HEK293 (cell line): ENCODE results near the gene DLX2.

Experiments used
- GFI1B ChIP-seq: fragments of 450-650 bp; formaldehyde crosslinking; IDR thresholded peaks from 2 replicates; pipeline ENCODE4 v1.5.1; 2016; ENCODE audit warnings: missing biosample characterization, missing genetic modification characterization
- INSM2 ChIP-seq: fragments of 450-650 bp; formaldehyde crosslinking; IDR thresholded peaks from 2 replicates; pipeline ENCODE4 v1.5.1; 2016; ENCODE audit warnings: missing biosample characterization, missing genetic modification characterization
- KLF10 ChIP-seq: fragments of 450-650 bp; IDR thresholded peaks from 2 replicates; pipeline ENCODE4 v1.5.1; 2018; ENCODE audit warnings: missing biosample characterization, mild to moderate bottlenecking, missing genetic modification characterization
- KLF17 ChIP-seq: fragments of 450-650 bp; formaldehyde crosslinking; IDR thresholded peaks from 2 replicates; pipeline ENCODE4 v1.5.1; 2016; ENCODE audit warnings: missing biosample characterization, missing genetic modification characterization
- KLF9 ChIP-seq: fragments of 450-650 bp; formaldehyde crosslinking; IDR thresholded peaks from 2 replicates; pipeline ENCODE4 v1.5.1; 2016; ENCODE audit warnings: missing biosample characterization, missing genetic modification characterization, low read depth
- PRDM6 ChIP-seq: fragments of 450-650 bp; formaldehyde crosslinking; IDR thresholded peaks from 2 replicates; pipeline ENCODE4 v1.5.1; 2017; ENCODE audit warnings: missing biosample characterization, missing genetic modification characterization
- YY1 ChIP-seq: fragments of 450-650 bp; formaldehyde crosslinking; IDR thresholded peaks from 2 replicates; pipeline ENCODE4 v1.5.1; 2018; ENCODE audit warnings: missing biosample characterization, missing genetic modification characterization
- ZFHX2 ChIP-seq: fragments of 450-650 bp; formaldehyde crosslinking; conservative IDR thresholded peaks from 2 replicates; pipeline ENCODE4 v1.5.1; 2016; ENCODE audit warnings: missing biosample characterization, missing genetic modification characterization
- ZNF18 ChIP-seq: fragments of 450-650 bp; formaldehyde crosslinking; IDR thresholded peaks from 2 replicates; pipeline ENCODE4 v1.5.1; 2016; ENCODE audit warnings: missing biosample characterization, missing genetic modification characterization
- ZNF184 ChIP-seq: fragments of 450-650 bp; IDR thresholded peaks from 2 replicates; pipeline ENCODE4 v1.5.1; 2018; ENCODE audit warnings: missing biosample characterization, mild to moderate bottlenecking, missing genetic modification characterization
- ZNF24 ChIP-seq: fragments of 450-650 bp; formaldehyde crosslinking; IDR thresholded peaks from 2 replicates; pipeline ENCODE4 v1.5.1; 2016; ENCODE audit warnings: missing biosample characterization, missing genetic modification characterization
- ZNF37A ChIP-seq: fragments of 450-650 bp; IDR thresholded peaks from 2 replicates; pipeline ENCODE4 v1.5.1; 2018; ENCODE audit warnings: missing biosample characterization, missing genetic modification characterization
- ZNF514 ChIP-seq: fragments of 450-650 bp; formaldehyde crosslinking; IDR thresholded peaks from 2 replicates; pipeline ENCODE4 v1.5.1; 2016; ENCODE audit warnings: missing biosample characterization, missing genetic modification characterization
- ZNF571 ChIP-seq: fragments of 450-650 bp; formaldehyde crosslinking; IDR thresholded peaks from 2 replicates; pipeline ENCODE4 v1.5.0; 2017; ENCODE audit warnings: missing biosample characterization, missing genetic modification characterization
- ZNF621 ChIP-seq: fragments of 450-650 bp; formaldehyde crosslinking; IDR thresholded peaks from 2 replicates; pipeline ENCODE4 v1.5.1; 2017; ENCODE audit warnings: missing biosample characterization, missing genetic modification characterization
- ZNF692 ChIP-seq: fragments of 450-650 bp; formaldehyde crosslinking; IDR thresholded peaks from 2 replicates; pipeline ENCODE4 v1.5.1; 2016; ENCODE audit warnings: missing biosample characterization, missing genetic modification characterization
- ZNF837 ChIP-seq: fragments of 450-650 bp; formaldehyde crosslinking; IDR thresholded peaks from 2 replicates; pipeline ENCODE4 v1.5.1; 2016; ENCODE audit warnings: missing biosample characterization, missing genetic modification characterization
- ZSCAN30 ChIP-seq: fragments of 450-650 bp; IDR thresholded peaks from 2 replicates; pipeline ENCODE4 v1.5.1; 2018; ENCODE audit warnings: missing biosample characterization, mild to moderate bottlenecking, missing genetic modification characterization, moderate library complexity
- ZXDB ChIP-seq: fragments of 450-650 bp; formaldehyde crosslinking; IDR thresholded peaks from 2 replicates; pipeline ENCODE4 v1.5.1; 2016; ENCODE audit warnings: missing biosample characterization, missing genetic modification characterization
- TF ChIP-seq, protein P1 (sequence below): fragments of 450-650 bp; formaldehyde crosslinking; IDR thresholded peaks from 2 replicates; pipeline ENCODE4 v1.5.1; 2017; ENCODE audit warnings: missing biosample characterization, missing genetic modification characterization
- TF ChIP-seq, protein P2 (sequence below): sonication (generic); formaldehyde crosslinking; IDR thresholded peaks from 2 replicates; pipeline ENCODE4 v1.8.1; 2022; ENCODE audit warnings: mild to moderate bottlenecking, moderate library complexity, missing genetic modification reagents
- TF ChIP-seq, protein P3 (sequence below): fragments of 450-650 bp; formaldehyde crosslinking; IDR thresholded peaks from 2 replicates; pipeline ENCODE4 v1.5.1; 2016; ENCODE audit warnings: missing biosample characterization, missing genetic modification characterization
- TF ChIP-seq, protein P4 (sequence below): fragments of 450-650 bp; formaldehyde crosslinking; IDR thresholded peaks from 2 replicates; pipeline ENCODE4 v1.5.1; 2016; ENCODE audit warnings: missing biosample characterization, missing genetic modification characterization, borderline replicate concordance

DLX2 gene

DNA sequence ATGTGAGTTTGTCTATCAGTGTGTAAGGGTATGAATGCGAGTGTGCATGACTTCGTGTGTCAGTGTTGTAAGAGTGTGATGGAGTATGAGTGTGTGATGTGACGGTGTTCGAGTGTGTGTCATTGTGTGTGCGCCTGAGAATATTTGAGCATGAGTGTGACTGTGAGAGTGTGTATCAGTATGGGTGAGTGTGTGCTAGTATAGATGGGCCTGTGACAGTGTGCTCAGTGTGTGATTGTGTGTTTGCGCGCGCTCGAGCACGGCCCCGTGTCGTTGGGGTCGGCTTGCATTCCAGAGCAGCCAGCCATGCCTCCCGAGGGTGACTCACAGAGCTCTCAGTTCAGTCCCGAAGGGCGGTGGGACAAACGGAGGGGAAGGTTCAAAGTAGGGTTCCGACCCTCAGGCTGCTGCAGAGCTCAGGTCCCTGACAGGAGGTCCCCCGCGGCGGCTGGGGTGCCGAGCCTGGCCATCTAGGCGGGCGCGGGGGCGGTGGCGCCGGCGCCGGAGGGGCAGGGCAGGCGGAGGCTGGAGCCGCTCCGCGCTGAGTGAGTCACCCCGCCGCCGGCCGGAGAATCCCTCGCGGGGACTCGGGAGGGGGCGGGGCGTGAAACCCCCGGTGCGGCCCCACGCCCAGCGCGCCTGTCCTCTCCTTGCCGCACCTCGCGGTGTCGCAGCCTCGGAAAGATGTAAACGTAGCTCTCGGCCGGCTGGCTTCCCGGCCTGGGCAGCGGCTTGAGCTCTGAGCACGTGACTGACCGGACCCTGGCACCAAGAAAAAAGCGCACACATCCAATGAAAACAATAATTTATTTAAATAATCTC, 3.8 kb downstream of the DLX2 start (continued):
- no peak for TF ChIP-seq PRDM6 (tag by site-specific recombination)
- TF ChIP-seq ZNF514 (tag by site-specific recombination) = no peak
- TF ChIP-seq, protein P1, sequence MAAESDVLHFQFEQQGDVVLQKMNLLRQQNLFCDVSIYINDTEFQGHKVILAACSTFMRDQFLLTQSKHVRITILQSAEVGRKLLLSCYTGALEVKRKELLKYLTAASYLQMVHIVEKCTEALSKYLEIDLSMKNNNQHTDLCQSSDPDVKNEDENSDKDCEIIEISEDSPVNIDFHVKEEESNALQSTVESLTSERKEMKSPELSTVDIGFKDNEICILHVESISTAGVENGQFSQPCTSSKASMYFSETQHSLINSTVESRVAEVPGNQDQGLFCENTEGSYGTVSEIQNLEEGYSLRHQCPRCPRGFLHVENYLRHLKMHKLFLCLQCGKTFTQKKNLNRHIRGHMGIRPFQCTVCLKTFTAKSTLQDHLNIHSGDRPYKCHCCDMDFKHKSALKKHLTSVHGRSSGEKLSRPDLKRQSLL (tag by site-specific recombination) = peak; percentile 85
- peak; percentile 77 for TF ChIP-seq KLF9 (tag by site-specific recombination)
- TF ChIP-seq ZFHX2 (tag by site-specific recombination) = peak; percentile 83
- no peak for TF ChIP-seq ZNF571 (tag by site-specific recombination)
- peak; percentile 60 for TF ChIP-seq ZNF692 (tag by site-specific recombination)
- TF ChIP-seq ZNF837 (tag by site-specific recombination) = peak; percentile 86
- TF ChIP-seq YY1 (tag by site-specific recombination) = 0 out of 2 replicates have a peak, but pooled peaks have one; percentile 20
- TF ChIP-seq ZNF24 (tag by site-specific recombination) = peak; percentile 44
- TF ChIP-seq, protein P2, sequence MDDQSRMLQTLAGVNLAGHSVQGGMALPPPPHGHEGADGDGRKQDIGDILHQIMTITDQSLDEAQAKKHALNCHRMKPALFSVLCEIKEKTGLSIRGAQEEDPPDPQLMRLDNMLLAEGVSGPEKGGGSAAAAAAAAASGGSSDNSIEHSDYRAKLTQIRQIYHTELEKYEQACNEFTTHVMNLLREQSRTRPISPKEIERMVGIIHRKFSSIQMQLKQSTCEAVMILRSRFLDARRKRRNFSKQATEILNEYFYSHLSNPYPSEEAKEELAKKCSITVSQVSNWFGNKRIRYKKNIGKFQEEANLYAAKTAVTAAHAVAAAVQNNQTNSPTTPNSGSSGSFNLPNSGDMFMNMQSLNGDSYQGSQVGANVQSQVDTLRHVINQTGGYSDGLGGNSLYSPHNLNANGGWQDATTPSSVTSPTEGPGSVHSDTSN = no peak
- TF ChIP-seq KLF10 (tag by site-specific recombination) = peak; percentile 95
- TF ChIP-seq GFI1B (tag by site-specific recombination) = no peak
- TF ChIP-seq, protein P3, sequence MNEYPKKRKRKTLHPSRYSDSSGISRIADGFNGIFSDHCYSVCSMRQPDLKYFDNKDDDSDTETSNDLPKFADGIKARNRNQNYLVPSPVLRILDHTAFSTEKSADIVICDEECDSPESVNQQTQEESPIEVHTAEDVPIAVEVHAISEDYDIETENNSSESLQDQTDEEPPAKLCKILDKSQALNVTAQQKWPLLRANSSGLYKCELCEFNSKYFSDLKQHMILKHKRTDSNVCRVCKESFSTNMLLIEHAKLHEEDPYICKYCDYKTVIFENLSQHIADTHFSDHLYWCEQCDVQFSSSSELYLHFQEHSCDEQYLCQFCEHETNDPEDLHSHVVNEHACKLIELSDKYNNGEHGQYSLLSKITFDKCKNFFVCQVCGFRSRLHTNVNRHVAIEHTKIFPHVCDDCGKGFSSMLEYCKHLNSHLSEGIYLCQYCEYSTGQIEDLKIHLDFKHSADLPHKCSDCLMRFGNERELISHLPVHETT = peak; percentile 80
- TF ChIP-seq INSM2 (tag by site-specific recombination) = peak; percentile 99
- peak; percentile 51 for TF ChIP-seq KLF17 (tag by site-specific recombination)
- TF ChIP-seq ZNF184 = 0 out of 2 replicates have a peak, but pooled peaks have one; percentile 40
- TF ChIP-seq ZNF621 (tag by site-specific recombination) = no peak
- TF ChIP-seq ZNF37A (tag by site-specific recombination) = no peak
- peak; percentile 97 for TF ChIP-seq ZNF18 (tag by site-specific recombination)
- TF ChIP-seq ZSCAN30 (tag by site-specific recombination) = peak; percentile 92
- TF ChIP-seq ZXDB (tag by site-specific recombination) = peak; percentile 80
- TF ChIP-seq, protein P4, sequence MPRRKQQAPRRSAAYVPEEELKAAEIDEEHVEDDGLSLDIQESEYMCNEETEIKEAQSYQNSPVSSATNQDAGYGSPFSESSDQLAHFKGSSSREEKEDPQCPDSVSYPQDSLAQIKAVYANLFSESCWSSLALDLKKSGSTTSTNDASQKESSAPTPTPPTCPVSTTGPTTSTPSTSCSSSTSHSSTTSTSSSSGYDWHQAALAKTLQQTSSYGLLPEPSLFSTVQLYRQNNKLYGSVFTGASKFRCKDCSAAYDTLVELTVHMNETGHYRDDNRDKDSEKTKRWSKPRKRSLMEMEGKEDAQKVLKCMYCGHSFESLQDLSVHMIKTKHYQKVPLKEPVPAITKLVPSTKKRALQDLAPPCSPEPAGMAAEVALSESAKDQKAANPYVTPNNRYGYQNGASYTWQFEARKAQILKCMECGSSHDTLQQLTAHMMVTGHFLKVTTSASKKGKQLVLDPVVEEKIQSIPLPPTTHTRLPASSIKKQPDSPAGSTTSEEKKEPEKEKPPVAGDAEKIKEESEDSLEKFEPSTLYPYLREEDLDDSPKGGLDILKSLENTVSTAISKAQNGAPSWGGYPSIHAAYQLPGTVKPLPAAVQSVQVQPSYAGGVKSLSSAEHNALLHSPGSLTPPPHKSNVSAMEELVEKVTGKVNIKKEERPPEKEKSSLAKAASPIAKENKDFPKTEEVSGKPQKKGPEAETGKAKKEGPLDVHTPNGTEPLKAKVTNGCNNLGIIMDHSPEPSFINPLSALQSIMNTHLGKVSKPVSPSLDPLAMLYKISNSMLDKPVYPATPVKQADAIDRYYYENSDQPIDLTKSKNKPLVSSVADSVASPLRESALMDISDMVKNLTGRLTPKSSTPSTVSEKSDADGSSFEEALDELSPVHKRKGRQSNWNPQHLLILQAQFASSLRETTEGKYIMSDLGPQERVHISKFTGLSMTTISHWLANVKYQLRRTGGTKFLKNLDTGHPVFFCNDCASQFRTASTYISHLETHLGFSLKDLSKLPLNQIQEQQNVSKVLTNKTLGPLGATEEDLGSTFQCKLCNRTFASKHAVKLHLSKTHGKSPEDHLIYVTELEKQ (tag by site-specific recombination) = peak; percentile 54; the same call in 1 of the 2 replicates
